SK-N-SH (cell line): ENCODE results near the gene BABAM2. TPM values are rescaled to one million over a fixed set of nuclear protein-coding genes. Genes with fewer than 3 reads are reported as not detected.

Experiments used
- CTCF ChIA-PET: fragments of 300-600, 350-600 bp; formaldehyde crosslinking; extraction: SDS; loops from one replicate; lab custom pipeline; 2021; lab: Yijun Ruan, JAX
- POLR2A ChIA-PET: fragments of 350-600 bp; sonication (Branson Sonifier 250); formaldehyde crosslinking; extraction: SDS; loops from one replicate; lab custom pipeline; 2020; ENCODE audit warnings: antibody characterized with exemption, inconsistent platforms; lab: Yijun Ruan, JAX
- DNase-seq: peaks from one replicate; pipeline ENCODE4 v3.0.0; 2012
- H2AFZ ChIP-seq: fragments of 200-600 bp; sonication (generic); 2 replicates; pipeline ENCODE4 v1.8.1; 2016; ENCODE audit warnings: antibody characterized with exemption, mild to moderate bottlenecking, low read depth
- H3F3A ChIP-seq: fragments of 200-600 bp; sonication (generic); replicated peaks from 2 replicates; pipeline ENCODE3; 2016; ENCODE audit warnings: antibody characterized with exemption, mild to moderate bottlenecking; ENCODE audit not compliant: insufficient read depth
- H3K27ac ChIP-seq, 2 experiments: fragments of 200-500 bp in 1 of 2; fragments of 200-600 bp in 1 of 2; sonication (Bioruptor generic) in 1 of 2; sonication (generic), shearing (Covaris generic) in 1 of 2; 2 replicates each; pipeline versions ENCODE4 v1.5.1 to v1.6.1; 2014 to 2016; ENCODE audit warnings: low read depth in 2 of 2, inconsistent platforms in 1 of 2, low read length in 1 of 2, mild to moderate bottlenecking in 1 of 2, mixed read lengths in 1 of 2
- H3K27me3 ChIP-seq: fragments of 200-600 bp; sonication (generic), shearing (Covaris generic); 2 replicates; pipeline ENCODE4 v1.6.1; 2016; ENCODE audit warnings: mixed run types; ENCODE audit not compliant: insufficient read depth
- H3K36me3 ChIP-seq, 2 experiments: fragments of 200-500 bp in 1 of 2; fragments of 200-600 bp in 1 of 2; sonication (Bioruptor generic) in 1 of 2; sonication (generic) in 1 of 2; replicated peaks in 1 of 2; 2 replicates each; pipeline versions ENCODE3 to v1.5.1; 2014 to 2016; ENCODE audit warnings: low read length in 1 of 2, mild to moderate bottlenecking in 1 of 2; ENCODE audit not compliant: insufficient read depth in 2 of 2, control insufficient read depth in 1 of 2
- H3K4me1 ChIP-seq, 2 experiments: fragments of 200-500 bp in 1 of 2; fragments of 200-600 bp in 1 of 2; sonication (Bioruptor generic) in 1 of 2; sonication (generic), shearing (Covaris generic) in 1 of 2; 2 replicates each; pipeline versions ENCODE4 v1.5.1 to v1.6.1; 2014 to 2016; ENCODE audit warnings: low read depth in 1 of 2, low read length in 1 of 2, mixed run types in 1 of 2; ENCODE audit not compliant: insufficient read depth in 2 of 2, control insufficient read depth in 1 of 2
- H3K4me2 ChIP-seq: fragments of 200-600 bp; sonication (generic), shearing (Covaris generic); 2 replicates; pipeline ENCODE4 v1.6.1; 2017; ENCODE audit warnings: mixed run types
- H3K4me3 ChIP-seq, 2 experiments: fragments of 200-500 bp in 1 of 2; fragments of 200-600 bp in 1 of 2; sonication (Bioruptor generic) in 1 of 2; sonication (generic), shearing (Covaris generic) in 1 of 2; 2 replicates each; pipeline versions ENCODE4 v1.5.1 to v1.8.1; 2014 to 2016; ENCODE audit warnings: low read depth in 2 of 2, inconsistent platforms in 1 of 2, low read length in 1 of 2, mild to moderate bottlenecking in 1 of 2, mixed read lengths in 1 of 2, moderate library complexity in 1 of 2
- H3K79me2 ChIP-seq: fragments of 200-600 bp; sonication (generic); 2 replicates; pipeline ENCODE4 v1.8.1; 2017; ENCODE audit warnings: mild to moderate bottlenecking; ENCODE audit not compliant: insufficient read depth
- H3K9ac ChIP-seq: fragments of 200-600 bp; sonication (generic); 2 replicates; pipeline ENCODE4 v1.6.1; 2017; ENCODE audit warnings: mixed run types
- H3K9me2 ChIP-seq: fragments of 200-600 bp; sonication (generic); 2 replicates; pipeline ENCODE4 v1.6.1; 2017; ENCODE audit warnings: mixed run types
- H3K9me3 ChIP-seq: fragments of 200-600 bp; sonication (generic); 2 replicates; pipeline ENCODE4 v1.6.1; 2017; ENCODE audit warnings: mixed run types, mild to moderate bottlenecking, moderate library complexity
- H4K20me1 ChIP-seq: fragments of 200-600 bp; sonication (generic); 2 replicates; pipeline ENCODE4 v1.6.1; 2017; ENCODE audit warnings: mild to moderate bottlenecking, mixed run types; ENCODE audit not compliant: insufficient read depth
- CHD2 ChIP-seq: fragments of 150-350 bp; IDR thresholded peaks from 2 replicates; pipeline ENCODE4 v1.6.1; 2018; ENCODE audit warnings: low read length; ENCODE audit not compliant: partially characterized antibody
- EP300 ChIP-seq, 2 experiments: IDR thresholded peaks; 2 replicates each; pipeline versions ENCODE4 v1.4.0 to v1.6.1; 2012; ENCODE audit warnings: borderline replicate concordance in 1 of 2, low read depth in 1 of 2, low read length in 1 of 2
- FOSL2 ChIP-seq: IDR thresholded peaks from 2 replicates; pipeline ENCODE4 v1.4.0; 2012; ENCODE audit warnings: low read depth, mild to moderate bottlenecking, moderate library complexity, borderline replicate concordance
- GABPA ChIP-seq: IDR thresholded peaks from 2 replicates; pipeline ENCODE4 v1.4.0; 2012; ENCODE audit warnings: low read depth, mild to moderate bottlenecking
- NFIC ChIP-seq: IDR thresholded peaks from 2 replicates; pipeline ENCODE4 v1.4.0; 2012; ENCODE audit warnings: borderline replicate concordance
- POLR2AphosphoS5 ChIP-seq: IDR thresholded peaks from 2 replicates; pipeline ENCODE4 v1.6.1; 2012; ENCODE audit warnings: low read depth, low read length
- RAD21 ChIP-seq: IDR thresholded peaks from 2 replicates; pipeline ENCODE4 v1.6.1; 2012; ENCODE audit warnings: mild to moderate bottlenecking, low read length
- RCOR1 ChIP-seq: fragments of 150-350 bp; IDR thresholded peaks from 2 replicates; pipeline ENCODE4 v1.6.1; 2017; ENCODE audit warnings: antibody characterized with exemption, low read length
- RXRA ChIP-seq: IDR thresholded peaks from 2 replicates; pipeline ENCODE4 v1.4.0; 2012; ENCODE audit warnings: low read depth, mild to moderate bottlenecking, borderline replicate concordance
- SIN3A ChIP-seq: IDR thresholded peaks from 2 replicates; pipeline ENCODE4 v1.6.1; 2012; ENCODE audit warnings: low read depth, mild to moderate bottlenecking, low read length, moderate library complexity, borderline replicate concordance
- SMC3 ChIP-seq: IDR thresholded peaks from 2 replicates; pipeline ENCODE4 v1.6.1; 2012; ENCODE audit warnings: low read depth, low read length, improper control_type of control experiment
- TAF1 ChIP-seq: IDR thresholded peaks from 2 replicates; pipeline ENCODE4 v1.6.1; 2012; ENCODE audit warnings: low read depth, mild to moderate bottlenecking, low read length, moderate library complexity, borderline replicate concordance
- TEAD4 ChIP-seq: IDR thresholded peaks from 2 replicates; pipeline ENCODE4 v1.4.0; 2012; ENCODE audit warnings: mild to moderate bottlenecking, borderline replicate concordance; ENCODE audit not compliant: insufficient read depth
- WGBS: methylation state at CpG from one replicate; pipeline ENCODE4 v1.1.6; 2017; ENCODE audit warnings: low lambda C conversion rate; 5-methylcytosine and 5-hydroxymethylcytosine counted together
- polyA plus RNA-seq, 3 experiments: library from polyadenylated mRNA; depleted of rRNA; stranded (reverse); fragments of >200 nt; gene quantifications; 2 replicates each; pipeline ENCODE4 v1.2.3, GENCODE V29; 2012
- TF ChIP-seq, protein P1 (sequence below): fragments of 150-350 bp; IDR thresholded peaks from 2 replicates; pipeline ENCODE4 v1.6.1; 2016; ENCODE audit warnings: mild to moderate bottlenecking, low read depth, low read length
- TF ChIP-seq, protein P2 (sequence below): IDR thresholded peaks from 2 replicates; pipeline ENCODE4 v1.4.0; 2012; ENCODE audit warnings: low read depth, borderline replicate concordance

Gene BABAM2
- polyA plus RNA-seq, 1 of the 3 experiments (the other 2 are of a cell fraction), result 34.0 TPM

- TF ChIP-seq, protein P1, sequence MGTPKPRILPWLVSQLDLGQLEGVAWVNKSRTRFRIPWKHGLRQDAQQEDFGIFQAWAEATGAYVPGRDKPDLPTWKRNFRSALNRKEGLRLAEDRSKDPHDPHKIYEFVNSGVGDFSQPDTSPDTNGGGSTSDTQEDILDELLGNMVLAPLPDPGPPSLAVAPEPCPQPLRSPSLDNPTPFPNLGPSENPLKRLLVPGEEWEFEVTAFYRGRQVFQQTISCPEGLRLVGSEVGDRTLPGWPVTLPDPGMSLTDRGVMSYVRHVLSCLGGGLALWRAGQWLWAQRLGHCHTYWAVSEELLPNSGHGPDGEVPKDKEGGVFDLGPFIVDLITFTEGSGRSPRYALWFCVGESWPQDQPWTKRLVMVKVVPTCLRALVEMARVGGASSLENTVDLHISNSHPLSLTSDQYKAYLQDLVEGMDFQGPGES, result no peak
- no peak for TF ChIP-seq RXRA
- no peak for TF ChIP-seq NFIC
- TF ChIP-seq SIN3A, result no peak
- TF ChIP-seq EP300 (IDR thresholded peaks at IDR 0.05; ENCODE audit: borderline replicate concordance in 1 of 2, low read depth in 1 of 2, low read length in 1 of 2), result no peak
- TF ChIP-seq RCOR1, result no peak
Measured at GRCh38 chr2:27871802-27872201, 18.7 kb upstream of the BABAM2 start (continued).

DNA sequence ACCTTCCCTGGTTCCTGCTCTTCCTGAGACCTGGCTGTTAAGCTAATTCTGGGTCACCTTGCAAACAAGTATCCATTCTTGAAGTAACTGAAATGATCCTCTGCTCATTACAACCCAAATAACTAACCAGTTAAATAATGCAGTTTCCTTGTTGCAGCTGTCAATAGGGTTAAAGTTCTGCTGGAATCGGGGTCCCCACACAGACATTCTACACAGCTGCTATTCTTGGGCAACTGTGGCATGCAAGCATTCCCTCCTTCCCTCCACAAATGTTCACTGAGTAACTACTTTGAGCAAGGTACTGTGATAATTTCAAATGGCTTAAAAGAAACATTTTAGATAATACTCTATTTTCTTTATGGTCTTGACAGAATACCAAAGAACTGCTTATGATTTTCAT lies 17.4 kb upstream of the BABAM2 start:
- H3K79me2 ChIP-seq, result no peaks in the 10 kb centered on the region
- TF ChIP-seq FOSL2 (no peak), CHD2 (no peak), SMC3 (no peak), NFIC (no peak), GABPA (no peak), RAD21 (no peak), POLR2AphosphoS5 (no peak), RCOR1 (no peak), TEAD4 (no peak), TAF1 (no peak), SIN3A (no peak)
- TF ChIP-seq, protein P2, sequence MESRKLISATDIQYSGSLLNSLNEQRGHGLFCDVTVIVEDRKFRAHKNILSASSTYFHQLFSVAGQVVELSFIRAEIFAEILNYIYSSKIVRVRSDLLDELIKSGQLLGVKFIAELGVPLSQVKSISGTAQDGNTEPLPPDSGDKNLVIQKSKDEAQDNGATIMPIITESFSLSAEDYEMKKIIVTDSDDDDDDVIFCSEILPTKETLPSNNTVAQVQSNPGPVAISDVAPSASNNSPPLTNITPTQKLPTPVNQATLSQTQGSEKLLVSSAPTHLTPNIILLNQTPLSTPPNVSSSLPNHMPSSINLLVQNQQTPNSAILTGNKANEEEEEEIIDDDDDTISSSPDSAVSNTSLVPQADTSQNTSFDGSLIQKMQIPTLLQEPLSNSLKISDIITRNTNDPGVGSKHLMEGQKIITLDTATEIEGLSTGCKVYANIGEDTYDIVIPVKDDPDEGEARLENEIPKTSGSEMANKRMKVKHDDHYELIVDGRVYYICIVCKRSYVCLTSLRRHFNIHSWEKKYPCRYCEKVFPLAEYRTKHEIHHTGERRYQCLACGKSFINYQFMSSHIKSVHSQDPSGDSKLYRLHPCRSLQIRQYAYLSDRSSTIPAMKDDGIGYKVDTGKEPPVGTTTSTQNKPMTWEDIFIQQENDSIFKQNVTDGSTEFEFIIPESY, result no peak
- TF ChIP-seq, all 33 proteins: peak for 0
- no peak for DNase-seq
- Histone ChIP-seq H3K27ac (no peak overlapping the region), H3K4me2 (no peak overlapping the region), H3K36me3 (peaks cover 0 to 4% of the 10 kb centered on the region in 2 experiments), H3K27me3 (no peaks in the 10 kb centered on the region), H3F3A (no peaks in the 10 kb centered on the region), H3K9ac (no peak overlapping the region), H3K4me1 (no peaks in the 10 kb centered on the region), H3K9me2 (no peaks in the 10 kb centered on the region), H3K4me3 (no peak overlapping the region), H2AFZ (no peak overlapping the region), H3K9me3 (peaks cover 10% of the 10 kb centered on the region; the same call in 1 of the 2 replicates), H4K20me1 (no peaks in the 10 kb centered on the region)
- 77% methylated on average over 1 of the region's 1 CpG for WGBS
- ChIA-PET POLR2A (interaction anchor here (1.3 kb wide), 1 partner anchor 17 kb away, joined by 3 read pairs; the partner anchor contains the start of genes BABAM2 and RBKS), CTCF (interaction anchor here (1.4 kb wide), 1 partner anchor 42 kb away, joined by 5 read pairs; no protein-coding TSS in a partner anchor)
